Fibroblast of skin of abdomen (primary cell): Measurements from ENCODE around the gene INPP5E.
A peak's percentile ranks its signal among the peaks of the same experiment; 100 is the strongest.

ENCODE experiments used
- DNase-seq: peaks from one replicate; pipeline ENCODE4 v3.0.0-alpha.2; 2013

INPP5E gene

GRCh38 chr9:136445799-136446198 is 6.2 kb upstream of the INPP5E start:
- DNase-seq = no peak

- no peak for DNase-seq
These were observed 4.5 kb upstream of the INPP5E start for GRCh38 chr9:136444102-136444501.

GRCh38 chr9:136443687-136444086 is 4.0 kb upstream of the INPP5E start:
- DNase-seq = no peak

- DNase-seq = no peak
These were observed 3.4 kb upstream of the INPP5E start for GRCh38 chr9:136443087-136443486.

DNA sequence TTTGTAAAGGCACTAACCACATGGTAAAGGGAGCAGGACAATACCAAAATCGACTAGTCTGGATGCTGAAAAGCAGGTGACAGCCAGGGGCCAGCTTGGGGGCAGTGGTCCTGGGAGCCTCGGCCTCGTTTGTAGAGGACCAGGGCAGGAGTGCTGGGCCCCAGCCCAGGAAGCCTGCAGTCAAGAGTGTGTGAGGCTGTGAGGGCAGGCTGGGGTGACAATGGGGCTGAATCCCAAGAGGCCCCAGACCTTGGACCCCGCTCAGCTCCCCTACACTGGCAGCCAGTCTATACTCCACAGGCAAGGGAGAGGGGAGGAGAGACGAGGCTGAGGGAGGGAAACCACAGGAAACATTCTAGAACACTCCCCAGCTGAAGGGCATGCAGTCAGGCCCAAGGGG is 2.6 kb upstream of the INPP5E start:
- no peak for DNase-seq

- DNase-seq = no peak
These were observed 2.1 kb upstream of the INPP5E start for GRCh38 chr9:136441681-136442245.

GRCh38 chr9:136441191-136441680 is 1.6 kb upstream of the INPP5E start:
- DNase-seq = no peak

DNA sequence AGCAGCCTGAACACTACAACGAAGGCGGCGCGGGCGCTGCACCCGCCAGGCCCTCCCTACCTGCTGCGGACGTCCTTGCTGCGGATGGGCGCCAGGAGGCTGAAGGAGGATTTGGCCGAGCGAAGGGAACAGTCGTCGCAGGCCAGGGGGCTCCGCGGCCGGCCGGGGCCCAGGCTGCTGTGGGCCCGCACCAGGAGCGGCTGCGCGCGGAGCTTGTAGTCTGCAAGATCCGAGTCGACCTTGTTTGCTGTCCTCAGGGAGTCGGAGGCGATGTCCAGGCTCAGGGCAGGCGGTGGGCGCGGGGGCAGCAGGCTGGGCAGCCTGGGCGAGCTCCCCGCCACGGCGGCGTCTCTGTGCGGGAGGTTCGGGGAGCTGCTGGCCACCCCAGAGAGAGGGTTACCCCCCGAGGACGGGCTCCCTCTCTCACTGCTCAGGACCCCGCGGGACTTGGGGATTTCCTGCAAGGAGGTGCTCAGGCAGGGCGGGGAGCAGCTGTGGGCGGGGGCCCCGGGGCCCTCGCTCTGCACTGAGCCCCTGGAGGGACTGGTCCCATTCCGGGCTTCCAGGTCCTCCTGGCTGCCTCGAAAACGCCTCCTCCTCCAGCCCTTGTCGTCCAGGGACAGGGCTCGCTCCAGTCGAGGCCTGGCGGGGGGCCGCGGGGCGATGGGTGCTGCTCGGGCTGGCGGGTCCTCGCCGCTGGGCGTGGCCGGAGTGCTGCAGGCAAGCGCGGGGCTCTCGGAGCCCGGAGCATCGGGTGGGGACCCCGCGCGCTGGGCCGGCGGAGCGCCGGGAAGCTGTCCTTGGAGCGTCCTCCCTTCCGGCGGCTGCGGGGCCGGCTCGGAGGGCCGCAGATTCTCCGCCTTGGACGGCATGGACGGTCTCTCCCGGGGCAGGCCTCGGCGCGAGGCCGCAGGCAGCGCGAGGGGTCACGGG is 831 bp downstream of the INPP5E start:
- DNase-seq = peak; percentile 13

DNA sequence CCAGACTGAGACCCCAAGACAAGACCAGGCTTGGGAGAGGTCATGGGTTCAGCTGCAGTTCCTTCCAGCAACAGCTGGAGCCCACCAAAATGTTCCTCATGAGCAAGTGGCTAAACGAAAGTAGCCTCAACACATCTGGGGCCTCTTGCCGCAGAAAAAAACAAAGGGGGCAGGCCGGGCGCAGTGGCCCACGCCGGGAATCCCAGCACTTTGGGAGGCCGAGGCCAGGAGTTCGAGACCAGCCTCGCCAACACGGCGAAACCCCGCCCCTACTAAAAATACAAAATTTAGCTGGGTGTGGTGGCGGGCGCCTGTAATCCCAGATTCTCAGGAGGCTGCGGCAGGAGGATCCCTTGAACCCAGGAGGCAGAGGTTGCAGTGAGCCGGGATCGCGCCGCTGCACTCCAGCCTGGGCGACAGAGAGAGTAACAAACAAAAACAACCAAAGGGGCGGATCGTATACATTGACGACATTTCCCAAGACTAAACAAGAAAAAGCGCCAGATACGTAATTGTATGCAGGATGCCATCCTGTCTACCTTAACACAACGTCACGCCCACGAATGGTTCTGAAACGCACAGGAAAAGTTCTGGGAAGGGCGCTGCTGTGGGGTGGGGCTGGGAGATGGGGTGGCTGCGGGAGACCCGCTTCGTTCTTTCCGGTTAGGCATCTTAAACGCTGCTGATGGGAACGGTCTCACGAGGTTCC is 1.7 kb downstream of the INPP5E start:
- no peak for DNase-seq

DNA sequence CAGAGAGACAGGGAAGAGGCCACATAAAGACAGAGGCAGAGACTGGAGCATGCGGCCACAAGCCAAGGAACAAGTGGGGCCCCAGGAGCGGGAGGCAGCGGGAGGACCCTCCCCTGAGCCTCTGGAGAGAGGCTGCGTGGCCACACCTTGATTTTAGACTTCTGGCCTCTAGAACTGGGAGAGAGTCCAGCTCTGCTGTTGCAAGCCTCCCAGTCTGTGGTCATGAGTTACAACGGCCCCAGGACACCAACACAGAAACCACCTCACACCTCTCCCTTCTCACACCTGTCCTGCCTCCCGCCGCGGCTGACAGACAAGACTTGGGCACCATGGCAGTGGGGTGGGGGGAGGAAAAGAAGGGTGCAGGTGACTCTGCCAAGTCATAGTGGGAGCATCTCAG is 2.2 kb downstream of the INPP5E start:
- no peak for DNase-seq

- DNase-seq = no peak
These were observed 3.5 kb downstream of the INPP5E start for GRCh38 chr9:136436055-136436634.

DNA sequence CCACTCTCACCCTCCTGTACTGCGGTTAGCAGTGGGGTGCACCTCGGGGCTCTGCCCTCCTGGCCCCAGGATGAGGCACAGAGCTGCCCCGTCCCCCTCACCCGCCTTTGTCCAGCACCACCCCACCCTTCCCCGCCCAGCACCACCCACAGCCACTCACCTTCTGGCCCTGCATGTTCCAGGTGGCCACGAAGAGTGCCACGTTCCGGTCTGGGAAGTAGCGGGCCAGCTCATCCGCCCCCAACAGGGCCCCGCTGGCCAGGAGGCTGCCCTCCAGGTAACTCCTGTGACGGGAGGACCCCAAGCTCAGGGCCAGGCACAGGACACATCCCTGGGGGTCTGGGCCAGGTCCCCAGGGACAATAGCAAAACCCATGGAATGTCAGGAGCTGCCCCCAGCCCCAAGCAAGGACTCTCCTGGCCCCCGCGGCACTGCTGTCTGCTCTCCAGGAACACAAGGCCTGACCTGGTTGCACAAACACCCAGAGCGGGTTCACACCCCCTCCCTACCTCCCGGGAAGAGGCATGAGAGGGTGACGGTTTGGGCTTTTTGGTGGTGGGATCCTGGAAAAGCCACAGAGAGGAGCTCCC is 5.0 kb downstream of the INPP5E start:
- DNase-seq = no peak

DNA sequence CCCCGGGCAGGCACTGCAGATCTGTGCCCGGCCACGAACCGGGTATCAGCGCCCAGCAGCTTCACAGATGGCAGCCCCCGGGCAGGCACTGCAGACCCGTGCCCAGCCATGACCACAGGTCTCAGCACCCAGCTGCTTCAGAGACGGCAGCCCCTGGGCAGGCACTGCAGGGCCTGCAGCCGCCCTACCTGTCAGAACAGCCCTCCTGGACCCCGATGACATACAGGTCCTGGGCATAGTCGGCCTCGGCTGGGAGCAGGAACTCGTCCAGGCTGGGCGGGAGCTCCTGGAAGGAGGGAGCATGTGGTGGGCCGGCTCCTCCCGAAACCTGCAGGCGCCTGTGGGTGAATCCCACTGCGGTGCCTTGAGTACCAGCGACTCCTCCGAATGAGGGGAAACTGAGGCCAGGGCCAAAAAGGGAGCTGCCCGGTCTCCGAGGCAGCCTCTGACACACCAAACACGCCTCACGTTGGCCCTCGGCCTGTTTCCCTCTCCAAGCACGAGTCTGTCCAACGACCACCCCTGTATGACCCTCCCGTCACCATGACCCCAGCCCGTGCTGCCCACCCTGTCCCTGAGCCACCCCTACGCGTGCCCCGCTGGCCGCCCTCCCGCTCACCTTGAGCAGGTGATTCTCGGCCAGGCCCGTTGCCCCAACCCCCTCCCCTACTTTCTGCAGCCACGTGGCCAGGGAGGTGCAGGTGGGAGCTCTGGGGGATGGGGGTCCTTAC is 5.6 kb downstream of the INPP5E start:
- DNase-seq = no peak

- no peak for DNase-seq
These were observed 6.5 kb downstream of the INPP5E start for GRCh38 chr9:136433043-136433715.

- DNase-seq = no peak
These were observed 7.1 kb downstream of the INPP5E start for GRCh38 chr9:136432591-136432990.

- no peak for DNase-seq
These were observed 7.8 kb downstream of the INPP5E start for GRCh38 chr9:136431782-136432350.

DNA sequence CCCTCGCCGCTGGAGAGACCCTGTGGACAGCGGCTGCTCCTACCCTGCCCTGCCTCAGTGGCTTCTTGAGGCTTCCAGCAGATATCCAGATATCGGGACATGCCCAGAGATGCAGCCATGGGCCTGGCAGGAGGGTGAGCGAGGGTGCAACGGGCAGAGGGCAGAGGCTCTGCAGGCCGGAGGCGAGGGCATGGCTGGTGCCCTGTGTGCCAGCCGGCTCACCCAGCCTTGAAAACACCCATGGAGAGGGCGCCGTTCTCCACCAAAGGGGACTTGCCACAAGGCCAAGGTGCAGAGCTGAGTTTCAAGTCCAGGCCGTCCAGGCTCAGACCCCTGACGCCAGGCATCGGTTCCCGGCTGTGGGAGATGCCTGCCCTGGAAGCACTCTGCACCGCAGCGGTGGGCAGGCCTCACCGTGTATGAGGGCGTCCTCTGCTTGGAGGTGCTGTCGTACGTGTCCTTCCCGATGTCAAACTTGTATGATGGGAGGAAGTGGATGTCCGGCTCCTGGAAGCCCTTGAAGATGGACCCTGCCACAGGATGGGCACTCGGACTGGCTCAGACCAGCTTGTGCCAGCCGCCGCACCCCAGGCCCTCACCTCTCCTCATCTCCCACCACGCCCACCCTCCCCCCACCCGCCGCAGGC is 8.9 kb downstream of the INPP5E start:
- DNase-seq = no peak

GRCh38 chr9:136429683-136430491 is 9.8 kb downstream of the INPP5E start:
- DNase-seq = no peak

- DNase-seq = no peak
These were observed 10.5 kb downstream of the INPP5E start for GRCh38 chr9:136429075-136429628.
